DMS 273 treated with DMSO at 0.1 percent for 48 hours (cell line): ENCODE measurements around the gene HES3.

Experiments used
- DNase-seq: peaks from one replicate; lab custom pipeline; 2025; lab: John Stamatoyannopoulos, UW

Gene HES3

GRCh38 chr1:6279613-6280383 lies 35.8 kb downstream of the HES3 start:
- DNase-seq, result no peak

DNA sequence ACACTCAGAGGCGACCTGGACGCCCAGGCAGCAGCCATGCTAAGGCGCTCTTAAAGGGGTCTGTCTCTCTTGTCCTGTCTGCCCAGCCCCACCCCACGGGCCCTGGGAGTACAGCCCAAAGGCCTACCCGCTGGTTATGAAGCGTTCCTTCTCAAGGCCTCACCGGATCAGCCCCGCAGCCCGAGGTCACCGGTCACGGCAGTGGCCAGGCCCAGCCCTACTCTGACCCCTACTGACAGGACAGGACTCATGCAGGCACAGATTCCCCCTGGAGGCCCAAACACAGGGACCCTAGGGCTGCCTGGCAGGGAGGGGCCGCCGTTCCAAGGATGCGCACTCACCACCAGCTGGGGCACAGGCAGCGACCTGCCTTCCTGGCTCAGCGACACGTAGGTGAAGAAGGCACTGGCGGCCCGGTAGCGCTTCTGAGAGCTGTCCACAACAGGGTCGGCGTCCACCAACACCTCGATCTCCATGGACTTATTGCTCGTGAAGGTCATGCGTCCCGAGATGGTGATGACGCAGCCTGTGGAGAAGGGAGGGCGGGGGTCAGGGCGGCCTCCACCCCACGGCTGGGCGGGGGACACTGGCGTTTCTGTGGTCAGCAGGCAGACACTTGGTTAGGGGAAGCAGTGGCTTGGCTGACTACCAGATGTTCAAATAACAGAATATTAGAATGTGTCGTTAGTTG lies 36.9 kb downstream of the HES3 start:
- no peak for DNase-seq

DNA sequence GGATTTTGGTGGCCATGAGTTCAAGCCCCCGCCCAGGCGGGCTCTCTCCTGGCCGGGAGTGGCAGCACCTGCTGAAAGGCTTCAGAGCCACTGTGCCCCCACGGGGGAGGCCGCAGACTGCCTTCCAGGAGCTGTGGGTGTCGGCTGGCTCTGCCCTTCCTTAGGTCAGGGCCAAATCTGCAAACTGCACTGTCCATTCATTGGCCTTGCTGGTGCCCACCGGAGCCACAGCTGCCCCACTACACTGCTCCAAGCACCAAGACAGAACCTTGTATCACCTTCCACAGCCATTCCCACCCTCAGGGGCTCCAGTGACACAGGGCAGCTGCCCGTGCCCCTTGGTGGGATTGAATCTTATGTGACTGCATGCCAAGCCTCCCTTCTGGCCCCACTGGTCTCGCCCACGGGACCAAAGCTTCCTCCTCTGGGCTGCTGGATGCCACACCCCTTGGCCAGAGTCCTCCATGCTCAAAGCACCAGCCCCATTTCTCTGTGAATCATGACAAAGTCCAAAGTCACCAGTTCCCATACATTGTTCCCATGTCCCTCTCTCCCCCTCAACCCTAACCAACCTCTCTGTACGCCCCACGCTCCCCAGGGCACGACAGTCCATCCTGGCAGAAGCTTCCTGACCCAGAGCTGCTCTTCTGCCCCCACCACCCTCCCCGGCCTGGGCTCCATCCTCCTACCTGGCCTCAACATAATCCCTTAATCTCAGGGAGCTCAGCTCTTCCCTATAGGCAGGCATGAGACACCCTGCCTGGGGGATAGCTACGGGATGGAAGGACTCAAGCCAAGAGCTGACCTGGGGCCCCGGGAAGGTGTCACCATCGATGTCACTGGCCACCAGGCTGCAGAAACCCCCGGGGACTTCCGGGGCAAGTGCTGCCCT lies 37.8 kb downstream of the HES3 start:
- no peak for DNase-seq

GRCh38 chr1:6282577-6283270 lies 38.7 kb downstream of the HES3 start:
- no peak for DNase-seq

- DNase-seq, result no peak
Measured at GRCh38 chr1:6285336-6285735, 41.4 kb downstream of the HES3 start.

DNA sequence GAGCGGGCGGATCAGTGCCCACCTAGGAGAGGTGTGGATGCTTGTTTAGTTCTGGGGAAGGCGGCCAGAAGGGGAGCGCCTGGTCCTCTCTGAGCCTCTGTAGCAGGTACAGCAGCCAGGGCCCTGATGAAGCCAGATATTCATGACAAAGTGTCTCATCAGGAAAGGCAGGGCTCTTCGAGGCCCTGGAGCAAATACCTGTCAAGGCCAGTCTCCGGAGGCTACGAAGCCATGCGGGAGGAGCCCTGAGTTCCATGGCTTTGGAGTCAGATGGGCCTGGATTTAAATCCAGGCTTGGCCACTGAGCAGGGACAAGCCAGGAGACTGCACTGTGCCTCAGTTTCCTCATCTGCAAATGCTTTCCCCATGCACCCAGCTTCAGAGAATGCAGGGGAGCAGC lies 42.3 kb downstream of the HES3 start:
- DNase-seq, result no peak

- DNase-seq, result no peak
Measured at GRCh38 chr1:6287029-6287428, 43.0 kb downstream of the HES3 start.

GRCh38 chr1:6287431-6287886 lies 43.5 kb downstream of the HES3 start:
- no peak for DNase-seq

DNA sequence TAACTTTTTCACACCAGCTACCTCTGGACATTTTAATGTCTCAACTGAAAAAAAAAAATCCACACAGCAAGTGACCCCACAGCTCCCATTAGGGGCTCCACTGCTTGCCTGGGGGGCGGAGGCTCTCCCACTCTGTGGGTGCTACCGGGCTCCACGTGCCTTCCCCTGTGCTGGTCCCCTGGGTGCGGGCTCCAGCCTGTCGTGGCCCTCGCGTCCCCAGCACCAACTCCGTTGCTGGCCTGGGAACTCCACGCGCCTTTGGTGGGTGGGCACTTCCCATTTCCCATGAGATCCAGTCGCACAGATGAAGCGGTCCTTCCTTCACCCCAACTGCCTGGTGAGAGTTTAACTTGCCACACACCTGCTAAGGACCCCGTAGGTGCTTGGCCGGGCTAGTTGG lies 44.0 kb downstream of the HES3 start:
- no peak for DNase-seq

DNA sequence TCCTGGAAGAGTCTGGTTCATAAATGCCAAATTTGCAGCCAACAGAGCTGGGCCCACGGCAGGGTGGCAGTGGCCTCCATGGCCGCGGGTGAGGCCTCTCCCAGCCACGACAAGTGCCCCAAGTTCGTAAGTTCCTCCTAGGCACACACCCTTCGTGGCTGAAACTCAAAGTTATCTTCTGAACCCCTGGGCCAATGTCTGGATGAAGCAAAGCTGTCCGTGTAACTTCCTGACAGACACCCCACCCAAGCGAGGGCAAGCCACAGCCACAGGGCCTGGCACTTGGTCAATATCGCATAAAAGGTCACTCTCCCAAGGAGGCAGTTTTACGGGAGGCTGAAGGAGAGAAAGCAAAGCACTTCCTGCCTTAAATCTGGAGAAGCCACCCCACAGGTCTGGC lies 44.7 kb downstream of the HES3 start:
- DNase-seq, result no peak

GRCh38 chr1:6292102-6292501 lies 48.1 kb downstream of the HES3 start:
- no peak for DNase-seq

DNA sequence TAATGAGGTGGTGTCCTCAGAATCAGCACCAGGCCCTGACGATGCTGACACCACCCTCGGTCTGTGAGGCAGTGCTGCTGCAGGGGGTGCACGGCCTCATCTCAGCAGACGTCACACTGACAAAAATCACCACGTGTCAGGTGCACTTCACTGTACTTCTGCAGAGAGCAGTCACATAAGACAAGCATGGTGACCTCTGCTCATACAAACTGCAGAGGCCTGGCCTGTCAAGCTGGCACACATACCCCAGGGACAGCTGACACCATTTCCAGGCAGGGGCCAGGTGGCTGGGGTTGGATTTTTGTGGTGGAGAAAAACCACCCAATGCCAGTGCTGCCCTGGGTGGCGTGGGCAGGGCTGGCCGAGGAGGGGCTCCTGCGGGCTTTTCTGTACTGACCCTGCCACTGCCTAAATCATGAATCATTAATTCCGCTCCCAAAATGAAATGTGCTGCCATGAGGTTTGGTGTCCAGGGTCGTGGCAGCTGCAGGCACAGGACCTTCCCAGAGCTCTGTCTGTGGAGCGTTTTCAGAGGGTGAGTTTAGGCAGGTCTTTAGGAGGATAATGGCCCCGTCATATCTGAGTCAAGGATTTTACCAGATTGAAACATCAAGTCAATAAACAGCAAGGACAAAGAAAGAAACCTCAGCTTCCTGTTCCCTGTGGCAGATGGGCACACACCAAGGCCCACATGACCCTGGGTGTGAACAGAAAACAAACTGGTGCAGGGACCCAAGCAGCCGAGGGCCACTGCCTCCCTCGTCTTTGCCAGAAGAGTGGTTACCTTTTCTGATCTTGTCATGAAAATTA lies 50.3 kb downstream of the HES3 start:
- DNase-seq, result no peak

GRCh38 chr1:6294890-6295556 lies 51.0 kb downstream of the HES3 start:
- no peak for DNase-seq
